T-helper 2 cell treated with Interferon-gamma antibody and Interleukin-4, amounts not matched to agents 5 μg/mL and 100 μg/mL, for 36 hours (primary cell): Measurements from ENCODE around the gene HFE.

Experiments used
- DNase-seq: peaks from one replicate; pipeline ENCODE4 v3.0.0; 2021; ENCODE audit warnings: low spot score
- H3K27ac Mint-ChIP-seq: one replicate; pipeline ENCODE4 v1.8.0; 2021; ENCODE audit warnings: mild to moderate bottlenecking, mixed read lengths
- H3K27me3 Mint-ChIP-seq: one replicate; pipeline ENCODE4 v1.8.0; 2021; ENCODE audit warnings: low read depth, mixed read lengths
- H3K36me3 Mint-ChIP-seq: one replicate; pipeline ENCODE4 v1.8.0; 2021; ENCODE audit warnings: low read depth, mixed read lengths
- H3K4me1 Mint-ChIP-seq: one replicate; pipeline ENCODE4 v1.8.0; 2021; ENCODE audit warnings: low read depth, mixed read lengths
- H3K4me3 Mint-ChIP-seq: one replicate; pipeline ENCODE4 v1.8.0; 2022; ENCODE audit warnings: mild to moderate bottlenecking, moderate library complexity, mixed read lengths
- H3K9me3 Mint-ChIP-seq: one replicate; pipeline ENCODE4 v1.8.0; 2021; ENCODE audit warnings: mixed read lengths

The HFE gene

DNA sequence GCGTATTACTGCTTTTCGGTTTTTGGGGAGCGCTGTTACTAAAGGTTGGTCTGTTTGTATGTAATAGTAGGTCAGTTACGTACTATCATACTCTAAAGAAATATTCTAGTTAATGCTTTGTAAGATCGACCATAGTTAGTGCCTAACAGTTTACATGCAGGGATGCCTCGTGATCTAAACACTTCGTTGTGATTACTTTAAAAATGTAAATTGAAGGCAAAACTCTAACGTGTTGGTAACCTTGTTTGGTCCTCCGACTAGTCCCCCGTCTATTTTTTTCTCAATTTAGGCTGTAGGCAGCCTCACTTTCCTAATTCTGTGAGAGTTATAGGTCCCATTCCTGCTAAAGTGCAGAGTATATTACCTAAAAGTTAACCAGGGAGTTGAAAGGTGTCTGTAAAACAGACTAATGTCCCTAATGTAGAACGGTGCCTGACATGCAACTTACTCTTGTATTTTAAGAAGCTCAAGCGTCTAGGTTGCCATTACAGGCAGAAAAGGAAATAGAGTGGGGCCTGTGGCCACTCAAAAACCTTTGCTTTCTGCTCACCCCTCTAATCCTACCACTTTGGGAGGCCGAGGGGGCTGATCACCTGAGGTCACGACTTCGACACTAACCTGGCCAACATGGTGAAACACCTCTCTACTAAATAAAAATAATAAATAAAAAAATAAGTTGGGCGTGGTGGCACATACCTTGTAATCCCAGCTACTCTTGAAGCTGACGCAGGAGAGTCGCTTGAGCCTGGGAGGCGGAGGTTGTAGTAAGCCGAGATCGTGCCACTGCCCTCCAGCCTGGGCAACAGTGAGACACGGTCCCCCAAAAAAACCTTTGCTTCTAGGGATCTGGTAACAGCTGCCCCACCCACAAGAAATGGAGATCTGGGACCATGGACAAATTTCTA is 37.8 kb downstream of the HFE start:
- peak overlapping the region; percentile 99 for H3K27ac Mint-ChIP-seq
- DNase-seq: no peak
- peaks cover 47% of the 10 kb centered on the region for H3K36me3 Mint-ChIP-seq
- peaks cover 55% of the 10 kb centered on the region for H3K4me1 Mint-ChIP-seq
- H3K4me3 Mint-ChIP-seq: peak overlapping the region; percentile 100
- peaks cover 15% of the 10 kb centered on the region for H3K27me3 Mint-ChIP-seq
- no peaks in the 10 kb centered on the region for H3K9me3 Mint-ChIP-seq

- H3K4me3 Mint-ChIP-seq: peak overlapping the region; percentile 100
- H3K4me1 Mint-ChIP-seq: peaks cover 49% of the 10 kb centered on the region
- H3K27ac Mint-ChIP-seq: peak overlapping the region; percentile 99
- H3K27me3 Mint-ChIP-seq: peaks cover 15% of the 10 kb centered on the region
- H3K36me3 Mint-ChIP-seq: peaks cover 51% of the 10 kb centered on the region
- no peaks in the 10 kb centered on the region for H3K9me3 Mint-ChIP-seq
- no peak for DNase-seq
Measured at GRCh38 chr6:26126394-26127235, 39.4 kb downstream of the HFE start.

GRCh38 chr6:26128013-26128771 is 41.0 kb downstream of the HFE start:
- H3K4me1 Mint-ChIP-seq: peaks cover 40% of the 10 kb centered on the region
- H3K27me3 Mint-ChIP-seq: peaks cover 15% of the 10 kb centered on the region
- H3K36me3 Mint-ChIP-seq: peaks cover 54% of the 10 kb centered on the region

GRCh38 chr6:26129656-26130055 is 42.4 kb downstream of the HFE start:
- Mint-ChIP-seq H3K4me3 (peak overlapping the region; percentile 51), H3K9me3 (no peaks in the 10 kb centered on the region), H3K36me3 (peaks cover 50% of the 10 kb centered on the region), H3K27ac (peak overlapping the region; percentile 63), H3K27me3 (peaks cover 3% of the 10 kb centered on the region), H3K4me1 (peaks cover 34% of the 10 kb centered on the region)
- DNase-seq: no peak

More at GRCh38 chr6:26128013-26128771, 41.0 kb downstream of the HFE start:
- DNase-seq: no peak
- H3K4me3 Mint-ChIP-seq: peak overlapping the region; percentile 100
- H3K9me3 Mint-ChIP-seq: no peaks in the 10 kb centered on the region
- H3K27ac Mint-ChIP-seq: peak overlapping the region; percentile 55

DNA sequence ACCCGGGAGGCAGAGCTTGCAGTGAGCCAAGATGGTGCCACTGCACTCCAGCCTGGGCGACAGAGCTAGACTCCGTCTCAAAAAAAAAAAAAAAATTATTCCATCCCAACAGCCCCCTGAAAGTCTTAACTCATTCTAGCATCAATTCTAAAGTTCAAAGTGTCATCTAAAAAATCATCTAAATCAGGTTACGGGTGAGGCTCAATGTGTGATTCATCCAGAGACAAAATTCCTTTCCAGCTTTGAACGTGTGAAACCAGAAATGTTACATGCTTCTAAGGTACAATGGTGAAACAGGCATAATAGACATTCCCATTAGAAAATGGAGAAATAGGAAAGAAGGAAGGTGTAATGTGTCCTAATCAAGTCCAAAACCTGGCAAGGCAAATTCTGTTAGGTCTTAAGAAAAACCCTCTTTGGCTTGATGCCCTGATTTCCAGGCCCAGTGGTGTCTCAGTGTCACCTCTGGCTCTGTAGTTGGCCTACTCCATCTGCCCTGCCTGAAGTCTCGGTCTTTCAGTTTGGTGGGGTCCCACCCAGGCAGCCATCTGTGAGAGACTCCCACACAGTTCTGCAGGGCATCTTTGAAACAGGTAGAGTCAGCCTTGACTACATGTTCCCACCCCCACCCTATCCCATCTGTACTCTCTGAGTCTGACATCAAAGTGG is 43.5 kb downstream of the HFE start:
- H3K27ac Mint-ChIP-seq: peak overlapping the region; percentile 27

GRCh38 chr6:26131618-26132017 is 44.4 kb downstream of the HFE start:
- no peak for DNase-seq
- Mint-ChIP-seq H3K4me3 (no peak overlapping the region), H3K27ac (no peak overlapping the region), H3K36me3 (peaks cover 34% of the 10 kb centered on the region), H3K27me3 (no peaks in the 10 kb centered on the region), H3K4me1 (peaks cover 31% of the 10 kb centered on the region), H3K9me3 (no peaks in the 10 kb centered on the region)

More for the DNA sequence above, 43.5 kb downstream of the HFE start:
- peaks cover 32% of the 10 kb centered on the region for H3K4me1 Mint-ChIP-seq
- DNase-seq: no peak
- H3K36me3 Mint-ChIP-seq: peaks cover 42% of the 10 kb centered on the region
- H3K9me3 Mint-ChIP-seq: no peaks in the 10 kb centered on the region
- H3K27me3 Mint-ChIP-seq: no peaks in the 10 kb centered on the region
- H3K4me3 Mint-ChIP-seq: no peak overlapping the region

GRCh38 chr6:26133730-26134129 is 46.5 kb downstream of the HFE start:
- H3K27me3 Mint-ChIP-seq: no peaks in the 10 kb centered on the region
- no peak for DNase-seq
- no peaks in the 10 kb centered on the region for H3K9me3 Mint-ChIP-seq
- peaks cover 14% of the 10 kb centered on the region for H3K4me1 Mint-ChIP-seq
- H3K27ac Mint-ChIP-seq: no peak overlapping the region
- peaks cover 26% of the 10 kb centered on the region for H3K36me3 Mint-ChIP-seq
- H3K4me3 Mint-ChIP-seq: no peak overlapping the region

- no peaks in the 10 kb centered on the region for H3K27me3 Mint-ChIP-seq
- H3K36me3 Mint-ChIP-seq: peaks cover 17% of the 10 kb centered on the region
- H3K27ac Mint-ChIP-seq: no peak overlapping the region
- peaks cover 8% of the 10 kb centered on the region for H3K4me1 Mint-ChIP-seq
- no peaks in the 10 kb centered on the region for H3K9me3 Mint-ChIP-seq
- H3K4me3 Mint-ChIP-seq: no peak overlapping the region
- DNase-seq: no peak
Measured at GRCh38 chr6:26136321-26136720, 49.1 kb downstream of the HFE start.

DNA sequence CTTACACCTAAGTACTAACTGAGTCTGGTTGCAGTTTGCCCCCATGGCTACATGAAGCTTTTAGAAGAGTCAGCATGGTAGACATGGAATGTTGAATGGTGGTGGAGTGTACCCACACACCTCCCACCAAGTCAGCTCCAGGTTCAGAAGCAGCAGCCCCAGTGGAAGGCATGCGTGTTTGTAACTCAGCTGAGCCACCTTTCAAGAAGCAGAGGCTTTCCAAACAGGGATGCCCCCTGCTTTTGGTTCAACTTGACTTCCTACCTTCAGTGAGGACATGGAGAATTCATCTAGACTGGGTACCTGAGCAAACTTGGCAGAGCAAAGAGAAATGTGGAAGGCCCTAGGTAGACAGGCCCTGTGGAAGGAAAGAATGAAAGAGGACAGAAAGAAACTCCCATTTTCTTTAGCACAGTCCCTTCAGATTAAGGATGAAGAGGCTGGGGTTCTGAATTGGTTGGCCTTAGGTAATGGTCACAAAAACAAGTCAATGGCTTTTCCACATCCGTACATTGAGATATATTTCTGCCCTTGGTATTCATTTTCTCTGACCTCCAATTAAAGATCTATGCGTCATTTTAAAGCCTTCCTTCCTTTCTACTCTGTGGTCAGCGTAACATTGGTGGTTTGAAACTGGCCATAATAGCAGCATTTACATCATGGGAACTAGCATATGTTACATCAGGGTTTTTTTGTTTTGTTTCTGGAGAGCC is 53.2 kb downstream of the HFE start:
- peaks cover 5% of the 10 kb centered on the region for H3K4me1 Mint-ChIP-seq
- H3K27me3 Mint-ChIP-seq: peaks cover 4% of the 10 kb centered on the region
- peaks cover 8% of the 10 kb centered on the region for H3K36me3 Mint-ChIP-seq

DNA sequence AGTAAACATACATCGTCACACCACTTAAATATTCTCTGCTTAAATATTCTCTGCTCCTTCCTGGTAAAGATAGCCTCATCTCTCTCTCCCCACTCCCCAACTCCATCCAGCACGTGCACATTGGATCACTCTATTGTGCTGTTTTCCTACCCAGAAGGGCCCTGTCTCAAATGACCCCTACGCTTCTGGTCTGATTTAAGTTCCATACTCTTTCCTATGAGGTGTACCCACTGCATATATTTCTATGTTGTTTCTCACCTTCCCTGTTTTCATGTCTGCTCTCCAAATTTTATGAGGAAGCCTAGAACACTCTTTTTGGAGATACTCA is 53.7 kb downstream of the HFE start:
- Mint-ChIP-seq H3K4me3 (no peak overlapping the region), H3K36me3 (peaks cover 8% of the 10 kb centered on the region), H3K9me3 (no peaks in the 10 kb centered on the region), H3K27ac (no peak overlapping the region), H3K4me1 (peaks cover 5% of the 10 kb centered on the region), H3K27me3 (peaks cover 4% of the 10 kb centered on the region)
- DNase-seq: no peak

More for the DNA sequence above, 53.2 kb downstream of the HFE start:
- DNase-seq: no peak
- no peak overlapping the region for H3K4me3 Mint-ChIP-seq
- H3K9me3 Mint-ChIP-seq: no peaks in the 10 kb centered on the region
- H3K27ac Mint-ChIP-seq: no peak overlapping the region

- Mint-ChIP-seq H3K9me3 (no peaks in the 10 kb centered on the region), H3K4me3 (no peak overlapping the region), H3K27ac (no peak overlapping the region), H3K4me1 (peaks cover 2% of the 10 kb centered on the region), H3K27me3 (peaks cover 4% of the 10 kb centered on the region), H3K36me3 (peaks cover 8% of the 10 kb centered on the region)
- no peak for DNase-seq
Measured at GRCh38 chr6:26141378-26141904, 54.2 kb downstream of the HFE start.

DNA sequence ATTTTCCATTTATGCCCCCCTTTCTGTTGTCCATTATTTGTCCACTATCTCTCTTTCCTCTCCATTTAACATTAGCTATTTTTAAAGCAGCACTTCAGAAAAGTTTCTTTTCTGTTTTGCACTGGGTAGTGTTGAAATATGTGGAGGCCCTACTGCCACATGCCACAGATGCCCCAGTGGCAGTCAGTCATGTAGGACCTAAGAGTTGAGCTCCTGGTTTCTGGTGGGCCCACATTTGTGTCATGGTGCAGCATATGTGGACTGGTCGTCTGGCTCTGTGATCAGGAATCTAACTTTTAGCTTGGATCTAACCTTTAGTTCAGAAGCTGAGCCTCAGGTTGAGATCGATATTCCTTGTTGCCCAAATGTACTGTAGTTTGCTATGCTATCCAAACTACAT is 54.8 kb downstream of the HFE start:
- H3K4me3 Mint-ChIP-seq: no peak overlapping the region
- H3K4me1 Mint-ChIP-seq: peaks cover 2% of the 10 kb centered on the region
- DNase-seq: no peak
- H3K27ac Mint-ChIP-seq: no peak overlapping the region
- peaks cover 4% of the 10 kb centered on the region for H3K27me3 Mint-ChIP-seq
- H3K9me3 Mint-ChIP-seq: no peaks in the 10 kb centered on the region
- peaks cover 8% of the 10 kb centered on the region for H3K36me3 Mint-ChIP-seq
